Suprapubic skin (tissue), 3 donors: ENCODE measurements around the gene SLC22A4.

Experiments used
- EP300 ChIP-seq: sonication (generic); formaldehyde crosslinking; IDR thresholded peaks from one replicate; pipeline ENCODE4 v1.6.1; 2017; ENCODE audit warnings: antibody characterized with exemption
- POLR2A ChIP-seq, 2 donors: fragments of 450-650 bp; IDR thresholded peaks; one replicate each; pipeline ENCODE4 v1.6.1; 2017; ENCODE audit warnings: antibody characterized with exemption in 2 of 2, mild to moderate bottlenecking in 2 of 2, moderate library complexity in 2 of 2
- TF ChIP-seq, protein P1 (sequence below), 2 donors: fragments of 200-600 bp in 1 of 2; fragments of 450-650 bp in 1 of 2; sonication (generic) in 1 of 2; IDR thresholded peaks; one replicate each; pipeline ENCODE4 v1.5.1; 2016 to 2019; ENCODE audit warnings: antibody characterized with exemption in 2 of 2, mild to moderate bottlenecking in 1 of 2, moderate library complexity in 1 of 2

DNA sequence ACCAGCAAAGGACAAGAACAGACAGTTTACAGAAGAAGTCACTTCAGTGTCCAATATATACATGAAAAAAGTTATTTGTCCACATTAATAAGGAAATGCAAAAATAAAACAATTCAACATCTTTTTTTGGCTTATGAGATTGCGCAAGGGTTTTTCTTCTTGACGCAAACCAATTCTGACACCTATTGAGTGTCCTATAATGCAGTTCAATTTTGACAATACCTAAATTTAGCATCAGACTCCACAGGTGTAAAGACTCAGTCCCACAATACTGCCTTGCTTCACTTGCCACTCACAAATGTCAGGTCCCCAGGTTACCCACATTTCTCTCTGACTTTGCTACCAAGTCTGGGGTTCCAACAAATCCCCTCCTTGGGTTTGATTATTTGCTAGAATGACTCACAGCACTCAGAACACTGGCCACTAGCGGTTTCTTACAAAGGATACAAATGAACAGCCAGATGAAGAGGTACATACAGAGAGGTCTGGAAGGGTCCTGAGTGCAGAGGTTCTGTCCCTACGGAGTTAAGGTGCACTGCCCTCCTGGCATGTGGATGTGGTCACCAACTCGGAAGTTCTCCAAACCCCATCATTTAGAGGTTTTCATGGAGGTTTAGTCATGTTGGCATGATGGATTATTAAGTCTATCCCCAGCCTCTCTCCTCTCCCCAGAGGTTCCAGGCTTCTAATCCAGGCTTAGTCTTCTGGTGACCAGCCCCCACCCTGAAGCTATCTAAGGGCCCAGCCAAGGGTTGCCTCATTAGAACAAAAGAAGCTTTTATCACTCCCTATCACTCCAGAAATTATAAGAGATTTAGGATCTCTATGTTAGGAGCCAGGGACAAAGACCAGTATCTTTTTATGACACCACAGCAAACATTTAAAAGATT lies 48.3 kb downstream of the SLC22A4 start:
- TF ChIP-seq, protein P1, sequence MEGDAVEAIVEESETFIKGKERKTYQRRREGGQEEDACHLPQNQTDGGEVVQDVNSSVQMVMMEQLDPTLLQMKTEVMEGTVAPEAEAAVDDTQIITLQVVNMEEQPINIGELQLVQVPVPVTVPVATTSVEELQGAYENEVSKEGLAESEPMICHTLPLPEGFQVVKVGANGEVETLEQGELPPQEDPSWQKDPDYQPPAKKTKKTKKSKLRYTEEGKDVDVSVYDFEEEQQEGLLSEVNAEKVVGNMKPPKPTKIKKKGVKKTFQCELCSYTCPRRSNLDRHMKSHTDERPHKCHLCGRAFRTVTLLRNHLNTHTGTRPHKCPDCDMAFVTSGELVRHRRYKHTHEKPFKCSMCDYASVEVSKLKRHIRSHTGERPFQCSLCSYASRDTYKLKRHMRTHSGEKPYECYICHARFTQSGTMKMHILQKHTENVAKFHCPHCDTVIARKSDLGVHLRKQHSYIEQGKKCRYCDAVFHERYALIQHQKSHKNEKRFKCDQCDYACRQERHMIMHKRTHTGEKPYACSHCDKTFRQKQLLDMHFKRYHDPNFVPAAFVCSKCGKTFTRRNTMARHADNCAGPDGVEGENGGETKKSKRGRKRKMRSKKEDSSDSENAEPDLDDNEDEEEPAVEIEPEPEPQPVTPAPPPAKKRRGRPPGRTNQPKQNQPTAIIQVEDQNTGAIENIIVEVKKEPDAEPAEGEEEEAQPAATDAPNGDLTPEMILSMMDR (IDR thresholded peaks at IDR 0.05): no peak
- TF ChIP-seq EP300: no peak
- TF ChIP-seq POLR2A (IDR thresholded peaks at IDR 0.05): no peak
